ENCODE data around the gene RPF1. TPM values are rescaled to one million over a fixed set of nuclear protein-coding genes. Genes with fewer than 3 reads are reported as not detected.

RPF1 gene, protein sequence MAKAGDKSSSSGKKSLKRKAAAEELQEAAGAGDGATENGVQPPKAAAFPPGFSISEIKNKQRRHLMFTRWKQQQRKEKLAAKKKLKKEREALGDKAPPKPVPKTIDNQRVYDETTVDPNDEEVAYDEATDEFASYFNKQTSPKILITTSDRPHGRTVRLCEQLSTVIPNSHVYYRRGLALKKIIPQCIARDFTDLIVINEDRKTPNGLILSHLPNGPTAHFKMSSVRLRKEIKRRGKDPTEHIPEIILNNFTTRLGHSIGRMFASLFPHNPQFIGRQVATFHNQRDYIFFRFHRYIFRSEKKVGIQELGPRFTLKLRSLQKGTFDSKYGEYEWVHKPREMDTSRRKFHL
- 10 to 100 TPM; 35.9 to 61.9 (median 52.4) TPM for total RNA-seq

GRCh38 chr1:84478876-84479868 is at the start of gene RPF1:
RPF1 (plus strand) TSS chr1:84479266; CDS start chr1:84479282, 16 bp downstream.
- ATAC-seq: peak; percentile 97 to 99
- peaks cover 24 to 26% of the 10 kb centered on the region in 2 donors for H3K4me1 ChIP-seq

DNA sequence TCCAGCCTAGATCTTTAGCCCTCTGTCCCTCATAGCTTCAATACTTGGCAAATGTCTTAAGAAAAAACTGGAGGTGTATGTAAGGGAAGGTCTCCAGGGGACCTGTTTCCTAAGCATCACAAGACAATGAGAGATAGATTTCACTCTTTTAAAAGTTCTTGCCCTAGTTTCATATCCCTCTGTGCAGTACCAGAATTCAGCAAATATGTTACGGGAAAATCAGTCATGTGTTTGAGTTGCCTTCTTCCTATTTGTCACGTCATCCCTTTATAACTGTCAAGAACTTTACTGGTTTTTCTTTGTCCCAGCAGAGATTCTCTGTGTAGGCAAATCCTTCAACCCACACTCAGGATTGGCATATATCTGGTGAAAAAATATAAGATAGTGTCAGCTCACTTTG is 48.5 kb upstream of the RPF1 start:
- ATAC-seq (no peak), DNase-seq (no peak)
- no peak overlapping the region for H3K27ac ChIP-seq
- intact Hi-C loops (cut with DNase I; ENCODE audit: low total_unique reads) (loop anchor here (5.0 kb wide), 4 partner anchors 178 to 498 kb away; no protein-coding TSS in a partner anchor), in situ Hi-C loops (cut with MboI; ENCODE audit: low sequenced_read_pairs in 4 of 4) (loop anchor here (5.0 to 25.0 kb wide), 7 partner anchors 136 to 518 kb away; partner anchors contain the start of gene PRKACB (in 1 of the 4))
- TF ChIP-seq, protein P1, sequence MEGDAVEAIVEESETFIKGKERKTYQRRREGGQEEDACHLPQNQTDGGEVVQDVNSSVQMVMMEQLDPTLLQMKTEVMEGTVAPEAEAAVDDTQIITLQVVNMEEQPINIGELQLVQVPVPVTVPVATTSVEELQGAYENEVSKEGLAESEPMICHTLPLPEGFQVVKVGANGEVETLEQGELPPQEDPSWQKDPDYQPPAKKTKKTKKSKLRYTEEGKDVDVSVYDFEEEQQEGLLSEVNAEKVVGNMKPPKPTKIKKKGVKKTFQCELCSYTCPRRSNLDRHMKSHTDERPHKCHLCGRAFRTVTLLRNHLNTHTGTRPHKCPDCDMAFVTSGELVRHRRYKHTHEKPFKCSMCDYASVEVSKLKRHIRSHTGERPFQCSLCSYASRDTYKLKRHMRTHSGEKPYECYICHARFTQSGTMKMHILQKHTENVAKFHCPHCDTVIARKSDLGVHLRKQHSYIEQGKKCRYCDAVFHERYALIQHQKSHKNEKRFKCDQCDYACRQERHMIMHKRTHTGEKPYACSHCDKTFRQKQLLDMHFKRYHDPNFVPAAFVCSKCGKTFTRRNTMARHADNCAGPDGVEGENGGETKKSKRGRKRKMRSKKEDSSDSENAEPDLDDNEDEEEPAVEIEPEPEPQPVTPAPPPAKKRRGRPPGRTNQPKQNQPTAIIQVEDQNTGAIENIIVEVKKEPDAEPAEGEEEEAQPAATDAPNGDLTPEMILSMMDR (IDR thresholded peaks at IDR 0.05 in 4 of 5, conservative IDR thresholded peaks at IDR 0.05 in 1 of 5): no peak
- no peak for TF ChIP-seq POLR2A (IDR thresholded peaks at IDR 0.05)
- H3K27me3 ChIP-seq: no peaks in the 10 kb centered on the region
- H3K9me3 ChIP-seq: no peaks in the 10 kb centered on the region
- peaks cover 0 to 5% of the 10 kb centered on the region in 2 donors for H3K4me1 ChIP-seq
- H3K36me3 ChIP-seq: no peaks in the 10 kb centered on the region
- H3K4me3 ChIP-seq: no peak overlapping the region

More at GRCh38 chr1:84478876-84479868, at the start of gene RPF1:
- DNase-seq: peak; percentile 54 to 60
- TF ChIP-seq, protein P1 (IDR thresholded peaks at IDR 0.05 in 4 of 5, conservative IDR thresholded peaks at IDR 0.05 in 1 of 5): no peak
- TF ChIP-seq POLR2A (IDR thresholded peaks at IDR 0.05): peak; percentile 66 to 73
- intact Hi-C loops (cut with DNase I; ENCODE audit: low total_unique reads) (loop anchor here (1.0 to 5.0 kb wide), 3 partner anchors 27 to 182 kb away; partner anchors contain the start of genes CTBS, GNG5 and SPATA1), in situ Hi-C loops (cut with MboI; ENCODE audit: low sequenced_read_pairs in 4 of 4) (no loop called here)
- Histone ChIP-seq H3K27me3 (peaks cover 0 to 22% (median 20%) of the 10 kb centered on the region in 3 donors), H3K4me3 (peak within 1 kb of the TSS; percentile 66 to 95 (median 84)), H3K27ac (peak within 1 kb of the TSS; percentile 81 to 92 (median 88)), H3K9me3 (no peaks in the 10 kb centered on the region), H3K36me3 (peaks cover 0 to 18% of the 10 kb centered on the region in 2 donors)

GRCh38 chr1:84433258-84434080 is 45.6 kb upstream of the RPF1 start:
- Histone ChIP-seq H3K36me3 (no peaks in the 10 kb centered on the region), H3K4me1 (peaks cover 0 to 5% of the 10 kb centered on the region in 2 donors), H3K4me3 (peak overlapping the region; percentile 37 to 44 (median 44)), H3K9me3 (no peaks in the 10 kb centered on the region), H3K27me3 (no peaks in the 10 kb centered on the region), H3K27ac (peak overlapping the region in 2 of 4 donors; percentile 15 to 19)
- TF ChIP-seq, protein P1 (IDR thresholded peaks at IDR 0.05 in 4 of 5, conservative IDR thresholded peaks at IDR 0.05 in 1 of 5): peak; percentile 61 to 76 (median 74)
- no peak for TF ChIP-seq POLR2A (IDR thresholded peaks at IDR 0.05)
- intact Hi-C loops (cut with DNase I; ENCODE audit: low total_unique reads): loop anchor here (1.0 to 5.0 kb wide), 6 partner anchors 135 to 501 kb away; no protein-coding TSS in a partner anchor
- ATAC-seq (peak; percentile 84 to 88), DNase-seq (peak; percentile 24 to 26)
- in situ Hi-C loops (cut with MboI; ENCODE audit: low sequenced_read_pairs in 4 of 4): loop anchor here (5.0 to 25.0 kb wide), 7 partner anchors 139 to 521 kb away; partner anchors contain the start of gene PRKACB (in 1 of the 4)
